ENCODE results near the gene ANXA6. TPM values are rescaled to one million over a fixed set of nuclear protein-coding genes. Genes with fewer than 3 reads are reported as not detected.

ANXA6 gene
- total RNA-seq, 1 donor from 2014 or later: 320 TPM

DNA sequence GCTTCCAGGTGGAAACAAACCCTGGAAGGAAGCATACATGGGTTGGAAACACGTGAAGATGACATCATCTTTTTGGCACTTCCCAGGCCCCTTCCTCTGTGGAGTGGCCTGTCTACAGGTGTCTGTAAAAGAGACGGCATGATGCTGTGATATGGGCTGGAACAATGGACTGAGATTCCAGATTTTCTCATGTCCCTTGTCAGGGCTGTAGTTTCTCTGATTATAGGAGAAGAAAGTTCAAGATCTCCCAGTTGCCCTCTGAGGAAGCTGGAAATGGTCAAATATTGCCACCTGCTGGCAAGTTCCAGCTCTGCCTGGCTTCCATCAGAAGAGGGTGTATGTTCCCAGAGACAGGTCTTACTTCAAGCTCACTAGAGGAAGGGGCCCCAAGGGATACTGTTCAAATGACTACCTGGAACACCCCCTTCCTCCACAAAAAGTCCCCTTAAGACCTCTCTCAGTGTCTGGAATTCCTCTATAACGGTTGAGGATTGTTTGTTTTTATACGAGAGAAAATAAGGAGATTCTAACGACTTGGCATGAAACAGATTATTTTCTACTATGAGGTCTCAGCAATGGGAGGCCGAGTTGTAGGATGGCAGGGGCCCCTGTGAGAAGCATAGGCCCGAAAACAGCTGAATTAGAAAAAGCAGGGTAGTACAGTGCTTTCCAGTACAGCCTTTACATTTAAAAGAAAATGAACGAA, 7.3 kb upstream of the ANXA6 start:
- Mint-ChIP-seq H3K4me1 (ENCODE audit: low read depth, unreplicated experiment) (peaks cover 5% of the 10 kb centered on the region), H3K36me3 (ENCODE audit: low read depth, unreplicated experiment) (peaks cover 2% of the 10 kb centered on the region), H3K27me3 (ENCODE audit: low read depth, unreplicated experiment) (peaks cover 26% of the 10 kb centered on the region), H3K9me3 (ENCODE audit: unreplicated experiment) (no peaks in the 10 kb centered on the region), H3K4me3 (ENCODE audit: unreplicated experiment) (no peak overlapping the region), H3K27ac (ENCODE audit: unreplicated experiment) (no peak overlapping the region)
- no peak overlapping the region for H3K27ac ChIP-seq (ENCODE audit: low read depth, low read length)
- H4K20me1 ChIP-seq (ENCODE audit: insufficient read depth, low read length): no peaks in the 10 kb centered on the region
- no peak overlapping the region for H3K9ac ChIP-seq (ENCODE audit: low read length)
- no peaks in the 10 kb centered on the region for H3K9me3 ChIP-seq (ENCODE audit: insufficient read depth, low read depth, low read length)
- no peak for TF ChIP-seq EZH2 (IDR thresholded peaks at IDR 0.05; ENCODE audit: insufficient read depth, low read length)
- TF ChIP-seq, protein P1, sequence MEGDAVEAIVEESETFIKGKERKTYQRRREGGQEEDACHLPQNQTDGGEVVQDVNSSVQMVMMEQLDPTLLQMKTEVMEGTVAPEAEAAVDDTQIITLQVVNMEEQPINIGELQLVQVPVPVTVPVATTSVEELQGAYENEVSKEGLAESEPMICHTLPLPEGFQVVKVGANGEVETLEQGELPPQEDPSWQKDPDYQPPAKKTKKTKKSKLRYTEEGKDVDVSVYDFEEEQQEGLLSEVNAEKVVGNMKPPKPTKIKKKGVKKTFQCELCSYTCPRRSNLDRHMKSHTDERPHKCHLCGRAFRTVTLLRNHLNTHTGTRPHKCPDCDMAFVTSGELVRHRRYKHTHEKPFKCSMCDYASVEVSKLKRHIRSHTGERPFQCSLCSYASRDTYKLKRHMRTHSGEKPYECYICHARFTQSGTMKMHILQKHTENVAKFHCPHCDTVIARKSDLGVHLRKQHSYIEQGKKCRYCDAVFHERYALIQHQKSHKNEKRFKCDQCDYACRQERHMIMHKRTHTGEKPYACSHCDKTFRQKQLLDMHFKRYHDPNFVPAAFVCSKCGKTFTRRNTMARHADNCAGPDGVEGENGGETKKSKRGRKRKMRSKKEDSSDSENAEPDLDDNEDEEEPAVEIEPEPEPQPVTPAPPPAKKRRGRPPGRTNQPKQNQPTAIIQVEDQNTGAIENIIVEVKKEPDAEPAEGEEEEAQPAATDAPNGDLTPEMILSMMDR (IDR thresholded peaks at IDR 0.05; ENCODE audit: insufficient read depth, low read depth, low read length): peak; percentile 96
- H3K79me2 ChIP-seq (ENCODE audit: insufficient read depth, low read length): no peaks in the 10 kb centered on the region
- H2AFZ ChIP-seq (ENCODE audit: low read depth, low read length): peak overlapping the region; percentile 19
- peaks cover 2% of the 10 kb centered on the region for H3K27me3 ChIP-seq (ENCODE audit: insufficient read depth, low read length)
- no peaks in the 10 kb centered on the region for H3K36me3 ChIP-seq (ENCODE audit: insufficient read depth, low read length)
- DNase-seq (ENCODE audit: low read depth) (peak; percentile 48), FAIRE-seq (no peak)
- H3K4me2 ChIP-seq (ENCODE audit: low read length): no peak overlapping the region
- no peaks in the 10 kb centered on the region for H3K4me1 ChIP-seq (ENCODE audit: insufficient read depth, low read length)
- no peak overlapping the region for H3K4me3 ChIP-seq (ENCODE audit: insufficient read depth, low read depth, low read length)

DNA sequence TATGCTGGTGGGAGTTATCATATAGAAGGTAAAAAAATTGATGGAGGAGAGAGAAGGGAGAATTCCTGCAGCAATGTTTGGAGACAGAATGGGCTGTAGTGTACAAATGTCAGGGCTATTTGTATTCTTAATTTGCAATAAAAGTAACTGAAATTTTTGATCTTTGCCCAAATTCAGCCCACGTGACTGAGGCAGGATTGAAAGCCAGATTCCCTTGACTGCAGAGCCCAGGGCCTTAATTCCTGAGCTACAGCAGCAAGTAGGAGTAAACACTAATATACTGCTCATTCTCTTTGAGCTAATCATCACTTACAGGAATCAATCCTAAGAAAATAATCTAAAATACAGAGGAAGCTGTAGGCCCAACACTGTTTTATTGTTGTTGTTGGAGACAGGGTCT, 5.2 kb upstream of the ANXA6 start:
- H3K9me3 ChIP-seq (ENCODE audit: insufficient read depth, low read depth, low read length): no peaks in the 10 kb centered on the region
- Mint-ChIP-seq H3K27me3 (ENCODE audit: low read depth, unreplicated experiment) (peaks cover 20% of the 10 kb centered on the region), H3K4me1 (ENCODE audit: low read depth, unreplicated experiment) (peaks cover 13% of the 10 kb centered on the region), H3K36me3 (ENCODE audit: low read depth, unreplicated experiment) (peaks cover 2% of the 10 kb centered on the region), H3K4me3 (ENCODE audit: unreplicated experiment) (no peak overlapping the region), H3K9me3 (ENCODE audit: unreplicated experiment) (no peaks in the 10 kb centered on the region), H3K27ac (ENCODE audit: unreplicated experiment) (no peak overlapping the region)
- no peak overlapping the region for H3K9ac ChIP-seq (ENCODE audit: low read length)
- H4K20me1 ChIP-seq (ENCODE audit: insufficient read depth, low read length): no peaks in the 10 kb centered on the region
- no peak overlapping the region for H3K4me2 ChIP-seq (ENCODE audit: low read length)
- H3K36me3 ChIP-seq (ENCODE audit: insufficient read depth, low read length): no peaks in the 10 kb centered on the region
- FAIRE-seq (no peak), DNase-seq (ENCODE audit: low read depth) (no peak)
- H3K79me2 ChIP-seq (ENCODE audit: insufficient read depth, low read length): peaks cover 6% of the 10 kb centered on the region
- no peaks in the 10 kb centered on the region for H3K27me3 ChIP-seq (ENCODE audit: insufficient read depth, low read length)
- H3K4me3 ChIP-seq (ENCODE audit: insufficient read depth, low read depth, low read length): no peak overlapping the region
- no peak overlapping the region for H2AFZ ChIP-seq (ENCODE audit: low read depth, low read length)
- no peak for TF ChIP-seq EZH2 (IDR thresholded peaks at IDR 0.05; ENCODE audit: insufficient read depth, low read length)
- TF ChIP-seq, protein P1 (IDR thresholded peaks at IDR 0.05; ENCODE audit: insufficient read depth, low read depth, low read length): no peak
- no peak overlapping the region for H3K27ac ChIP-seq (ENCODE audit: low read depth, low read length)
- peaks cover 5% of the 10 kb centered on the region for H3K4me1 ChIP-seq (ENCODE audit: insufficient read depth, low read length)
